ENCODE data around the gene RPL31.
A peak's percentile ranks its signal among the peaks of the same experiment; 100 is the strongest.

Gene RPL31

GRCh38 chr2:100997509-100998234, 4.4 kb upstream of the RPL31 start:
- no peak for DNase-seq

- DNase-seq, result no peak
Measured at GRCh38 chr2:100998235-100998573, 3.9 kb upstream of the RPL31 start.

GRCh38 chr2:100999995-101000394, 2.1 kb upstream of the RPL31 start:
- no peak for DNase-seq

GRCh38 chr2:101002562-101003277, 631 bp downstream of the RPL31 start:
- DNase-seq, result no peak

- no peak for DNase-seq
Measured at GRCh38 chr2:101003278-101003775, 1.2 kb downstream of the RPL31 start.

- no peak for DNase-seq
Measured at GRCh38 chr2:101004620-101005325, 2.7 kb downstream of the RPL31 start.

- no peak for DNase-seq
Measured at GRCh38 chr2:101006065-101006715, 4.1 kb downstream of the RPL31 start.

GRCh38 chr2:101007415-101008345, 5.6 kb downstream of the RPL31 start:
- no peak for DNase-seq

GRCh38 chr2:101011152-101011551, 9.1 kb downstream of the RPL31 start:
- DNase-seq, result no peak

GRCh38 chr2:101012054-101012705, 10.1 kb downstream of the RPL31 start:
- no peak for DNase-seq

GRCh38 chr2:101012706-101013181, 10.7 kb downstream of the RPL31 start:
- DNase-seq, result peak; percentile 10

- DNase-seq, result no peak
Measured at GRCh38 chr2:101014264-101014857, 12.3 kb downstream of the RPL31 start.

- DNase-seq, result no peak
Measured at GRCh38 chr2:101017371-101017770, 15.3 kb downstream of the RPL31 start.

- no peak for DNase-seq
Measured at GRCh38 chr2:101018934-101019333, 16.8 kb downstream of the RPL31 start.

GRCh38 chr2:101022221-101022620, 20.1 kb downstream of the RPL31 start:
- DNase-seq, result no peak

GRCh38 chr2:101023327-101024107, 21.4 kb downstream of the RPL31 start:
- DNase-seq, result no peak

GRCh38 chr2:101025561-101025960, 23.5 kb downstream of the RPL31 start:
- DNase-seq, result no peak

- DNase-seq, result no peak
Measured at GRCh38 chr2:101026253-101026701, 24.2 kb downstream of the RPL31 start.

GRCh38 chr2:101026923-101027469, 24.9 kb downstream of the RPL31 start:
- DNase-seq, result no peak

- DNase-seq, result no peak
Measured at GRCh38 chr2:101027852-101028251, 25.8 kb downstream of the RPL31 start.
